GM12873 (cell line): Measurements from ENCODE around the gene GMDS.

ENCODE experiments used
- TF ChIP-seq, protein P1 (sequence below): IDR thresholded peaks from 2 replicates; pipeline ENCODE4 v1.5.1; 2012; ENCODE audit warnings: low read depth, mild to moderate bottlenecking, moderate library complexity, low read length, control low read depth; ENCODE audit not compliant: insufficient read depth; ENCODE audit errors: missing control alignments

Gene GMDS

GRCh38 chr6:1872649-1873131 lies 372.7 kb downstream of the GMDS start:
- TF ChIP-seq, protein P1, sequence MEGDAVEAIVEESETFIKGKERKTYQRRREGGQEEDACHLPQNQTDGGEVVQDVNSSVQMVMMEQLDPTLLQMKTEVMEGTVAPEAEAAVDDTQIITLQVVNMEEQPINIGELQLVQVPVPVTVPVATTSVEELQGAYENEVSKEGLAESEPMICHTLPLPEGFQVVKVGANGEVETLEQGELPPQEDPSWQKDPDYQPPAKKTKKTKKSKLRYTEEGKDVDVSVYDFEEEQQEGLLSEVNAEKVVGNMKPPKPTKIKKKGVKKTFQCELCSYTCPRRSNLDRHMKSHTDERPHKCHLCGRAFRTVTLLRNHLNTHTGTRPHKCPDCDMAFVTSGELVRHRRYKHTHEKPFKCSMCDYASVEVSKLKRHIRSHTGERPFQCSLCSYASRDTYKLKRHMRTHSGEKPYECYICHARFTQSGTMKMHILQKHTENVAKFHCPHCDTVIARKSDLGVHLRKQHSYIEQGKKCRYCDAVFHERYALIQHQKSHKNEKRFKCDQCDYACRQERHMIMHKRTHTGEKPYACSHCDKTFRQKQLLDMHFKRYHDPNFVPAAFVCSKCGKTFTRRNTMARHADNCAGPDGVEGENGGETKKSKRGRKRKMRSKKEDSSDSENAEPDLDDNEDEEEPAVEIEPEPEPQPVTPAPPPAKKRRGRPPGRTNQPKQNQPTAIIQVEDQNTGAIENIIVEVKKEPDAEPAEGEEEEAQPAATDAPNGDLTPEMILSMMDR: no peak

- TF ChIP-seq, protein P1: no peak
Measured at GRCh38 chr6:1871724-1872315, 373.6 kb downstream of the GMDS start.

GRCh38 chr6:1870932-1871331 lies 374.5 kb downstream of the GMDS start:
- TF ChIP-seq, protein P1: no peak

GRCh38 chr6:1870251-1870650 lies 375.2 kb downstream of the GMDS start:
- TF ChIP-seq, protein P1: no peak

- TF ChIP-seq, protein P1: no peak
Measured at GRCh38 chr6:1869769-1870168, 375.6 kb downstream of the GMDS start.

GRCh38 chr6:1869308-1869707 lies 376.1 kb downstream of the GMDS start:
- TF ChIP-seq, protein P1: no peak

GRCh38 chr6:1868561-1869261 lies 376.7 kb downstream of the GMDS start:
- TF ChIP-seq, protein P1: no peak
